ENCODE results near the gene ABHD1.
"Not testable (repeated sequence)": the region's sequence is repeated elsewhere in the genome, so short reads cannot be mapped to it uniquely, and the experiment has no call there.

The ABHD1 gene

DNA sequence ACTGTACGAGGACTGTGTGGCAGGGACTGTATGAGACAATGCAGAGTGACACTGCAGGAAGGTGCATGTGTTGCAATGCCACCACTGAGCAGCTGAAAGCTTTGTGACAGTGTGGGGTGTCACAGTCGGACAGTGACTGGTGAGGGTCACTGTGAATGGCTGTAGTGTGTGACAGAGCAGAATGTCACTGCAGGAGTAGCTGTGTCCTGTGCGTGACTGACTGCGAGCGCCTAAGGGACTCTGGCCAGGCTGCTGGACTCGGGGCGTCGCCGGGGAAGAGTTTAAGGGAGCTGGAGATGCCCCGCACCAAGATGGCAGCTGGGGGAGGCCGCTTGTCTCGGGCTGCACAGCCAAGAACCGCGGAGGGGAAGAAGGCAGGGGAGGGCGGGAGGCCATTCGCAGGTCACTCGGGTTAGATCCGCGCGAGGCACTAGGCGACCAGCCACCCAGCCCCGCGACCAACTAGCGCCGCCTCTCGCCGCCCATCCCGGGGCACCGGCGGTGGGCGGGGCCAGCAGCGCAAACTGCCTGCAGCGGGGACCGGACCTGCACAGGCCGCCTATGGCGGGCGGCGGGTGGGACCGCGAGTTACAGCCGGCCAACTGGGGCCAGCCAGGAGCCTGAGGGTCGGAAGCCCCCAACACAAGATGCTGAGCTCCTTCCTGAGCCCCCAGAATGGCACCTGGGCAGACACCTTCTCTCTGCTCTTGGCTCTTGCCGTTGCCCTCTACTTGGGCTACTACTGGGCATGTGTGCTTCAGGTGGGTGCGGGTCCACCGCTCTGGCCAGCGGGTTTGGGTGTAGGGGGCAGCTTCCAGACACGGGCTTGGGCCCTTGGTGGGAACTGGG, at the start of gene ABHD1:
Gene ABHD1 (plus strand): TSS at position 514 of the 849 bp plus-strand sequence. CDS start 134 bp downstream, at position 648.
- TF ChIP-seq, protein P1, sequence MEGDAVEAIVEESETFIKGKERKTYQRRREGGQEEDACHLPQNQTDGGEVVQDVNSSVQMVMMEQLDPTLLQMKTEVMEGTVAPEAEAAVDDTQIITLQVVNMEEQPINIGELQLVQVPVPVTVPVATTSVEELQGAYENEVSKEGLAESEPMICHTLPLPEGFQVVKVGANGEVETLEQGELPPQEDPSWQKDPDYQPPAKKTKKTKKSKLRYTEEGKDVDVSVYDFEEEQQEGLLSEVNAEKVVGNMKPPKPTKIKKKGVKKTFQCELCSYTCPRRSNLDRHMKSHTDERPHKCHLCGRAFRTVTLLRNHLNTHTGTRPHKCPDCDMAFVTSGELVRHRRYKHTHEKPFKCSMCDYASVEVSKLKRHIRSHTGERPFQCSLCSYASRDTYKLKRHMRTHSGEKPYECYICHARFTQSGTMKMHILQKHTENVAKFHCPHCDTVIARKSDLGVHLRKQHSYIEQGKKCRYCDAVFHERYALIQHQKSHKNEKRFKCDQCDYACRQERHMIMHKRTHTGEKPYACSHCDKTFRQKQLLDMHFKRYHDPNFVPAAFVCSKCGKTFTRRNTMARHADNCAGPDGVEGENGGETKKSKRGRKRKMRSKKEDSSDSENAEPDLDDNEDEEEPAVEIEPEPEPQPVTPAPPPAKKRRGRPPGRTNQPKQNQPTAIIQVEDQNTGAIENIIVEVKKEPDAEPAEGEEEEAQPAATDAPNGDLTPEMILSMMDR (conservative IDR thresholded peaks at IDR 0.05; ENCODE audit: low read depth) = no peak
- CTCF ChIA-PET = interaction anchor here (0.5 to 1.4 kb wide), 4 partner anchors 11 to 277 kb away, joined by 3 to 4 read pairs (median 3); partner anchors contain the start of gene PREB
- DNase-seq (ENCODE audit: low spot score) = no peak
- H3K27ac ChIP-seq = no peak within 1 kb of the TSS
- POLR2A ChIA-PET (ENCODE audit: low non-redundant PET) = no interaction called here

DNA sequence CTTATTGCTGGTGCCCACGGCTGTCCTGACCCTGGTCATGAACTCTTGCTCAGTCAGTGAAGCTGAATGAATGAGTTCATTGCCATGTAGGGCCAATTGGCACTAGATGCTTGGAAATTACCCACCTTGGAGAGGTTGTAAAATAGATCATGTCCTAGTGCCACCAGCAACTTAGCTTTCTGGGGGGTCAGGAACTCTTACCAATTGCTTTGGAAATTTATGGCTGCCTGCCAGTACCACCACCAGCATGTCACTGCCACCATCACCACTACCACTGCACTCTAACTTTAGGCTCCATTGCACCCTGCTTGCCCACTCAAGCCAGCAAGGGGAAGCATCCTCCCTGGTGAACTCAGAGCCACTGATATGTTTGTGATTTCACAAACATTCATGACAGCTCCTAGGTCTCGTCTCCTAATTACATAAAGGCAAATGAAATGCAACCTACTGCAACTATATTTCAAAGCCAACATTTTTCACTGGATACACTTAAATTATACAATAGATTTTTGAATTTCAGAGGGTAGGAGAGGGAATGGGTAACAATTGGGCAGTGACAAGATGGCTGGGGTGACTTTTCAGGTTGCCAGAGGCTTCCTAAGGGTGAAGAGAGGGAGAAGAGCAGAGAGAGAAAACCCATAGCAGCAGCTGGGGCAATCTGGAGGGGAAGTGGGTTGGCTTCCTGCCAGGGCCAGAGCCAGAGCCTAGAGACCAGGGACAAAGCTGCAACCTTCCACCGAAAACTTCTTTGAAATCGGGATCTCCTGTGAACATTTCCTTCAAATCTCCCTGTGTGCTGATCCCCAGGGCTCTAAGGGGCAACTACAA, 48.7 kb upstream of the ABHD1 start:
- ChIA-PET POLR2A (ENCODE audit: low non-redundant PET) (no interaction called here), CTCF (interaction anchor here (0.5 kb wide), 1 partner anchor 8 kb away, joined by 5 read pairs; no protein-coding TSS in a partner anchor)
- H3K27ac ChIP-seq = no peak overlapping the region
- no peak for DNase-seq (ENCODE audit: low spot score)
- TF ChIP-seq, protein P1 (conservative IDR thresholded peaks at IDR 0.05; ENCODE audit: low read depth) = no peak

DNA sequence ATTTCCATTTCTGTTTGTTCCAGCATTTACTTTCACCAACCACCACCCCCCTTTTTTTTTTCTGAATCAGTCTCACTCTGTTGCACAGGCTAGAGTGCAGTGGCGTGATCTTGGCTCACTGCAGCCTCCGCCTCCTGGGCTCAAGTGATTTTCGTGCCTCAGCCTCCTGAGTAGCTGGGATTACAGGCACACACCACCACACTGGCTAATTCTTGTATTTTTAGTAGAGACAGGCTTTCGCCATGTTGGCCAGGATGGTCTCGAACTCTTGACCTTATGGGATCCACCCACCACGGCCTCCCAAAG, 48.1 kb upstream of the ABHD1 start:
- DNase-seq (ENCODE audit: low spot score); CTCF ChIA-PET; H3K27ac ChIP-seq; POLR2A ChIA-PET (ENCODE audit: low non-redundant PET): not testable (repeated sequence)

DNA sequence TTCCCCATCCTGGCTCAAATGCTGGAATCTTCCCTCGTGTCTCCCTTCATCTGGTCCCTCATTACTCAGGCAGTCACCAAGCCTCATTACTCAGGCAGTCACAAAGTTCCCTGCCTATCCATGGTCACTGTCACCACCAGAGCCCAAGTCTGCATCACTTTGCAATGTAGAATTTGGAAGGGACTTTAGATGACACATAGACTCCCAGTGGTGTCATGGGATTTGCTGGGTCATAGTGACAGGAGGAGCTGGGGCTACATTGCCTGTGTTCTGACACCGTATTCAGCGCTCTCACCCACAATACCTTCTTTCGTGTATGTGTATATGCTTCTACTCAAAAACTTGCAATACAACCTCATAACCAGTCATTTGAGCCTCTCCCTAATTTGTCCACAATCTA, 47.3 kb upstream of the ABHD1 start:
- H3K27ac ChIP-seq = no peak overlapping the region
- CTCF ChIA-PET = no interaction called here
- DNase-seq (ENCODE audit: low spot score) = no peak
- TF ChIP-seq, protein P1 (conservative IDR thresholded peaks at IDR 0.05; ENCODE audit: low read depth) = no peak
- POLR2A ChIA-PET (ENCODE audit: low non-redundant PET) = interaction anchor here (0.8 kb wide), 1 partner anchor 10 kb away, joined by 3 read pairs; the partner anchor contains the start of gene KHK

DNA sequence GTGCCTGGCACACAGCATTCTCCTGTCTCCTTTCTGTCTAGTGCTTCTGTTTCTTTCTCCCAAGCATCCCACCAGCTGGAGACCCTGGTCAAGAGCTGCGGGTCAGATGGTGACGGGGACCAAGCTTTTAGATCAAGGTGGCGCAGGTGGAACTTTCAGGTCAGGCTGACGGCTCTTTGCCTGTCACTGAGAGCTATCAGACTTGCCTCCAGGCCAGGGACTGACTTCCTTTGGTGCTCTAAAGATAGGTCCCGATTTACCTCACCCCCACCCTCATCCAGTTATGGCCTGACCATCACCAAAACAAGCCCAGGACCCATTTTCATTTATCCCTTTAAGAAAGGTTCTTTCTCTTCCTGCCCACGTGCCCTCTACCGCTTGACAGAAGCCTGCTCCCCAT, 46.4 kb upstream of the ABHD1 start:
- CTCF ChIA-PET = no interaction called here
- no peak for DNase-seq (ENCODE audit: low spot score)
- TF ChIP-seq, protein P1 (conservative IDR thresholded peaks at IDR 0.05; ENCODE audit: low read depth) = no peak
- POLR2A ChIA-PET (ENCODE audit: low non-redundant PET) = interaction anchor here (0.5 to 0.8 kb wide), 2 partner anchors 9 to 33 kb away, joined by 3 read pairs; partner anchors contain the start of gene KHK
- H3K27ac ChIP-seq = no peak overlapping the region

DNA sequence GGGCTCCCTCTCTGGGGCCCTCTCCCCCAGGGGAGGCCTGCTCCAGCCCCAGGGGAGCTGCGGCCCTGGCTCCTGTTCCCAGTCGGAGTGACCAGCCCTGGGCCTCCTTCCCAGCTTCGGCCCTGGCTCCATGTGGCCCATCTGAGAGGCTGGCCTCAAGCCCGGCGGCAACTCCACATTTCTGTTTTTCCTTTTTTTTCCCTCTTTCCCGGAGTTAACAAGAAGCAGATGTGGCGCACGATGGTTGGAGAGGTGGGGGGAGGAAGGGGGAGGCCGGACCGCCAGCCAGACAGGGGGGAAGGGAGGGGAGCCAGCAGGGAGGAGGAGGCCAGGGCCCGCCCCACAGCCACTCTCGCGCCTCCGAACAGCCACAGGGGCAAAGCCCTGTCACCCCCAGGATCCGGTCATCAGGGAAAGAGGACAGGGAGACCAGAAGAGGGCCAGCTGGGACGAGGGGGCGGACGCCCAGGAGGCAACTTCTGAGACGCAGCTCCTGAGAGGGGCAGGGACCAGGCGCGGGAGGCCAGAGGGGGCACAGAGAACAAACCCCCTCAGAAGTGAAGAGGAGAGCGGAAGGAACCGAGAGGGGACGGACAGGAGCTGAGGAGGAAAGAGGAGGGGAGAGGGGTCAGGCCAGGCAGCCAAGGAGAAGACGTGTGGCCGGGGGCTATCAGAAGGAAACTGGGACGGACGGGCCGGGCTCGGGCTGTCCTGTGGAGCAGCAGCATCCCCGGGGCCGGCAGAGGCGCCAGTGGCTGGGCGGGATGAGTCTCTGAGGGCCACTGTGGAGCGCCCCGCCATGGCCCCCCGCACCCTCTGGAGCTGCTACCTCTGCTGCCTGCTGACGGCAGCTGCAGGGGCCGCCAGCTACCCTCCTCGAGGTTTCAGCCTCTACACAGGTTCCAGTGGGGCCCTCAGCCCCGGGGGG, 45.1 kb upstream of the ABHD1 start, which contains the start of gene EMILIN1:
Gene EMILIN1 (plus strand): TSS at position 349 of the 928 bp plus-strand sequence. CDS start 451 bp downstream, at position 800.
- POLR2A ChIA-PET (ENCODE audit: low non-redundant PET) = no interaction called here

More for the DNA sequence above, 45.1 kb upstream of the ABHD1 start, which contains the start of gene EMILIN1:
- no peak for DNase-seq (ENCODE audit: low spot score)
- H3K27ac ChIP-seq = no peak within 1 kb of the TSS
- CTCF ChIA-PET = interaction anchor here (0.6 to 1.1 kb wide), 3 partner anchors 117 to 251 kb away, joined by 3 to 4 read pairs (median 3); no protein-coding TSS in a partner anchor
- TF ChIP-seq, protein P1 (conservative IDR thresholded peaks at IDR 0.05; ENCODE audit: low read depth) = no peak

Data from RWPE1 (cell line).